Measurements from ENCODE around the gene ABHD2. TPM values are rescaled to one million over a fixed set of nuclear protein-coding genes. Genes with fewer than 3 reads are reported as not detected.

The ABHD2 gene
- total RNA-seq, 1 experiment from 2014 or later, result 15.6 TPM

DNA sequence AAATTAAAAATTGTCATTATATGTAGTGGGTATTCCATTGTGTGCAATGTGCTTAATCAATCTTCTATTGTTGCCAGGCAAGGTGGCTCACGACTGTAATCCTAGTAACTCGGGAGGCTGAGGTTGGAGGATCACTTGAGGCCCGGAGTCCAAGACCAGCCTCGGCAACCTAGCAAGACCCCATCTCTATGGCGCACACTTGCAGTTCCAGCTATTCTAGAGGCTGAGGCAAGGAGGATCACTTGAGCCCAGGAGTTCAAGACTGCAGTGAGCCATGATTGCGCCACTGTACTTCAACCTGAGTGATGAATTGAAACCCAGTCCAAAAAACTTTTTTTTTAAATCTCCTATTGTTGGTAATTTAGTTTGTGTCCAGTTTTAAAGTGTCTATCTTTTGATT lies 33.4 kb upstream of the ABHD2 start:
- TF ChIP-seq, protein P1, sequence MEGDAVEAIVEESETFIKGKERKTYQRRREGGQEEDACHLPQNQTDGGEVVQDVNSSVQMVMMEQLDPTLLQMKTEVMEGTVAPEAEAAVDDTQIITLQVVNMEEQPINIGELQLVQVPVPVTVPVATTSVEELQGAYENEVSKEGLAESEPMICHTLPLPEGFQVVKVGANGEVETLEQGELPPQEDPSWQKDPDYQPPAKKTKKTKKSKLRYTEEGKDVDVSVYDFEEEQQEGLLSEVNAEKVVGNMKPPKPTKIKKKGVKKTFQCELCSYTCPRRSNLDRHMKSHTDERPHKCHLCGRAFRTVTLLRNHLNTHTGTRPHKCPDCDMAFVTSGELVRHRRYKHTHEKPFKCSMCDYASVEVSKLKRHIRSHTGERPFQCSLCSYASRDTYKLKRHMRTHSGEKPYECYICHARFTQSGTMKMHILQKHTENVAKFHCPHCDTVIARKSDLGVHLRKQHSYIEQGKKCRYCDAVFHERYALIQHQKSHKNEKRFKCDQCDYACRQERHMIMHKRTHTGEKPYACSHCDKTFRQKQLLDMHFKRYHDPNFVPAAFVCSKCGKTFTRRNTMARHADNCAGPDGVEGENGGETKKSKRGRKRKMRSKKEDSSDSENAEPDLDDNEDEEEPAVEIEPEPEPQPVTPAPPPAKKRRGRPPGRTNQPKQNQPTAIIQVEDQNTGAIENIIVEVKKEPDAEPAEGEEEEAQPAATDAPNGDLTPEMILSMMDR (conservative IDR thresholded peaks at IDR 0.05), result no peak
- Histone ChIP-seq H4K8ac (replicated peaks; ENCODE audit: insufficient read length, low read depth, low read length) (no peak overlapping the region), H3K4ac (ENCODE audit: low read depth, low read length) (no peak overlapping the region), H3K79me2 (ENCODE audit: insufficient read depth, low read length) (no peaks in the 10 kb centered on the region), H3K23ac (ENCODE audit: insufficient read length, low read depth, low read length) (no peak overlapping the region), H2BK120ac (ENCODE audit: low read depth, low read length, poor library complexity, severe bottlenecking) (no peak overlapping the region), H3K27ac (ENCODE audit: insufficient read length, low read depth, low read length) (no peak overlapping the region), H2BK15ac (ENCODE audit: low read depth, low read length) (no peak overlapping the region), H4K5ac (ENCODE audit: insufficient read length, low read depth, low read length) (no peak overlapping the region), H3K4me2 (ENCODE audit: insufficient read depth, insufficient read length, low read length) (no peak overlapping the region), H2BK12ac (ENCODE audit: insufficient read length, low read depth, low read length) (no peak overlapping the region), H3K4me1 (ENCODE audit: insufficient read depth, low read length) (0 out of 2 replicates have a peak, but pooled peaks cover 2% of the 10 kb centered on the region), H3K56ac (ENCODE audit: insufficient read length, low read depth, low read length) (no peak overlapping the region), H3K23me2 (ENCODE audit: insufficient read length, low read depth, low read length, poor library complexity, severe bottlenecking) (no peaks in the 10 kb centered on the region), H2AK5ac (ENCODE audit: insufficient read length, low read length) (no peak overlapping the region), H4K91ac (ENCODE audit: insufficient read length, low read depth, low read length) (no peak overlapping the region), H3T11ph (ENCODE audit: low read length) (no peak overlapping the region), H3K79me1 (ENCODE audit: insufficient read depth, low read depth, low read length, poor library complexity, severe bottlenecking) (no peaks in the 10 kb centered on the region), H3K27me3 (ENCODE audit: insufficient read depth, low read length) (no peaks in the 10 kb centered on the region), H3K9me3 (ENCODE audit: control insufficient read depth, low read depth, low read length) (no peaks in the 10 kb centered on the region), H3K9ac (ENCODE audit: extremely low read depth, insufficient read length, low read length) (no peak overlapping the region), H2BK5ac (ENCODE audit: insufficient read length, low read length) (no peak overlapping the region), H2AFZ (ENCODE audit: low read length) (no peak overlapping the region), H2BK20ac (ENCODE audit: low read depth, low read length, poor library complexity, severe bottlenecking) (no peak overlapping the region), H3K14ac (ENCODE audit: insufficient read depth, low read length) (no peak overlapping the region), H4K20me1 (ENCODE audit: control insufficient read depth, insufficient read depth, insufficient read length) (no peaks in the 10 kb centered on the region), H3K18ac (ENCODE audit: insufficient read length, low read depth, low read length) (no peak overlapping the region)
- Mint-ChIP-seq H3K4me3 (no peak overlapping the region), H3K27ac (no peak overlapping the region), H3K27me3 (ENCODE audit: low read depth) (no peaks in the 10 kb centered on the region; the same call in 1 of the 2 replicates), H3K9me3 (peaks cover 3 to 6% of the 10 kb centered on the region in 2 experiments), H3K4me1 (peaks cover 6 to 13% of the 10 kb centered on the region in 2 experiments), H3K36me3 (ENCODE audit: insufficient read depth in 1 of 3, low read depth in 3 of 3) (peaks cover 0 to 13% (median 11%) of the 10 kb centered on the region in 3 experiments; a peak in 5 of 7 replicates)
- no peak for DNase-seq
- WGBS (ENCODE audit: extremely low coverage, insufficient read length, low lambda C conversion rate), result no CpG with 5 or more reads among the region's 6 CpGs
